Vagina (tissue), 2 donors: ENCODE data around the gene NBEAL1.

Experiments
- CTCF ChIP-seq, 3 experiments: fragments of 450-650 bp in 2 of 3; fragments of 200-600 bp in 1 of 3; sonication (generic) in 1 of 3; IDR thresholded peaks; one replicate each; pipeline ENCODE4 v1.5.1; 2017 to 2019; ENCODE audit warnings: antibody characterized with exemption in 3 of 3, mild to moderate bottlenecking in 2 of 3, moderate library complexity in 2 of 3
- POLR2A ChIP-seq, 2 donors: fragments of 450-650 bp; IDR thresholded peaks; one replicate each; pipeline ENCODE4 v1.6.1; 2017; ENCODE audit warnings: antibody characterized with exemption in 2 of 2, mild to moderate bottlenecking in 2 of 2, moderate library complexity in 2 of 2
- POLR2AphosphoS5 ChIP-seq, 2 donors: sonication (generic); formaldehyde crosslinking; IDR thresholded peaks; one replicate each; pipeline ENCODE4 v1.9.0; 2017; ENCODE audit warnings: antibody characterized with exemption in 2 of 2, mild to moderate bottlenecking in 2 of 2, low read depth in 1 of 2; ENCODE audit not compliant: insufficient read depth in 1 of 2

DNA sequence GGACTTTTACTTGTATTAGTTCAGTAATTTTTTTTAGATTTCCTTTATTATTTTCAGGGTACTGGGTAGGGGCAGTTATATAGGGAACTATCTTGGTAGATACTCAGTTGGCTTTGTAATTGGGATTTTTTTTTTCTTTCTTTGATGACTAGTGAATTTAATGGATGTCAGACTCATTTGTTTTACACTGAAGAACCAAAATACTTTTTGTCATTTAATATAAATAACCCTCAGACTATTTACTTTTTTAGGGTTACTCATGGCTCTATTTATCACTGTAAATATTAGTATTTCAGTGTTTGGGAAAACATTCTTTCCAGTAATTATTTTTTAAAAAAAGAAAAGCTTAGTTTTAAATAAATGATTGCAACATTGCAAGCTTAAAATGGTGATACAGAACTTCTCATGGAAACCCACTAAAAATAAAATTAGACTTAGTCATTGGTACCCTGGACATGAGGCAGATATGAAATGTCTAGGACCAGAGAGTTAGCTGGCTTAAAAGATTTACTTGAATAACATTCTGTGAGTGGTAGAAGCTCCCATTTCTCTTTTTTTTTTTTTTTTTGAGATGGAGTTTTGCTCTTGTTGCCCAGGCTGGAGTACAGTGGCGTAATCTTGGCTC, 149.7 kb downstream of the NBEAL1 start:
- TF ChIP-seq POLR2A (IDR thresholded peaks at IDR 0.05) (no peak), CTCF (IDR thresholded peaks at IDR 0.05) (no peak), POLR2AphosphoS5 (IDR thresholded peaks at IDR 0.05; ENCODE audit: insufficient read depth in 1 of 2, low read depth in 1 of 2) (no peak)
